K562 (cell line): Measurements from ENCODE around the gene SLC4A11. TPM values are rescaled to one million over a fixed set of nuclear protein-coding genes. Genes with fewer than 3 reads are reported as not detected.

Experiments
- ATAC-seq: fragments of 200-7000 bp; cut with Tn5 transposase; 3 replicates; pipeline ENCODE4 v1.9.1; 2020; ENCODE audit warnings: moderate library complexity
- BruUV-seq: library from RNA; stranded (reverse); fragments of 400-500 nt; replicated peaks from 2 replicates; lab custom pipeline; 2021; lab: Mats Ljungman, UMichigan
- CTCF ChIA-PET: fragments of 300-600 bp; formaldehyde crosslinking; extraction: SDS; loops from one replicate; lab custom pipeline; 2021; ENCODE audit warnings: low intra/inter-chr PET ratio; lab: Yijun Ruan, JAX
- POLR2A ChIA-PET: fragments of 300-600, 350-650 bp; sonication (Branson Sonifier 250); formaldehyde crosslinking; extraction: SDS; loops from one replicate; lab custom pipeline; 2021; ENCODE audit warnings: antibody characterized with exemption, inconsistent platforms; lab: Yijun Ruan, JAX
- DNase-seq, 4 experiments: peaks; one replicate each; pipeline versions ENCODE4 v3.0.0 to v3.0.0-alpha.2; 2011 to 2018; ENCODE audit warnings: low spot score in 3 of 4, mixed read lengths in 3 of 4; ENCODE audit errors: extremely low read depth in 1 of 4
- FAIRE-seq: peaks from 2 replicates; lab custom pipeline; 2011; peaks lifted over from hg19 to GRCh38; lab: Jason Lieb, UNC
- H2AFZ ChIP-seq: 2 replicates; pipeline ENCODE4 v1.6.0; 2011; ENCODE audit warnings: low read depth, low read length, control low read depth, inconsistent platforms
- H3K27ac ChIP-seq: fragments of 200-600 bp; 3 replicates; pipeline ENCODE4 v1.8.0; 2011; ENCODE audit warnings: low read depth, mild to moderate bottlenecking, control low read depth, inconsistent platforms, low read length, moderate library complexity, mixed read lengths; ENCODE audit errors: extremely low read depth
- H3K27me3 ChIP-seq, 2 experiments: fragments of 300-600 bp in 1 of 2; 2 replicates in 1 of 2; 3 replicates in 1 of 2; pipeline versions ENCODE4 v1.6.0 to v1.8.0; 2011; ENCODE audit warnings: inconsistent platforms in 2 of 2, low read length in 2 of 2, mild to moderate bottlenecking in 1 of 2, mixed read lengths in 1 of 2, moderate library complexity in 1 of 2; ENCODE audit not compliant: control insufficient read depth in 2 of 2, insufficient read depth in 2 of 2
- H3K36me3 ChIP-seq: fragments of 300-600 bp; 3 replicates; pipeline ENCODE4 v1.8.0; 2011; ENCODE audit warnings: mild to moderate bottlenecking, low read length, inconsistent platforms; ENCODE audit not compliant: control insufficient read depth, insufficient read depth
- H3K4me1 ChIP-seq, 2 experiments: fragments of 200-600 bp in 1 of 2; replicated peaks in 1 of 2; 2 replicates in 1 of 2; 3 replicates in 1 of 2; pipeline versions ENCODE4 v1.5.1 to v1.8.0; 2011; ENCODE audit warnings: inconsistent platforms in 2 of 2, low read length in 2 of 2, mild to moderate bottlenecking in 1 of 2, mixed read lengths in 1 of 2, moderate library complexity in 1 of 2; ENCODE audit not compliant: control insufficient read depth in 2 of 2, insufficient read depth in 2 of 2
- H3K4me2 ChIP-seq: 2 replicates; pipeline ENCODE4 v1.6.1; 2011; ENCODE audit warnings: low read length, control low read depth, inconsistent platforms, mixed read lengths; ENCODE audit not compliant: insufficient read depth
- H3K4me3 ChIP-seq: fragments of 200-600 bp; sonication (generic), shearing (Covaris generic); 2 replicates; pipeline ENCODE4 v1.5.1; 2016; ENCODE audit warnings: control low read depth, inconsistent platforms
- H3K79me2 ChIP-seq: fragments of 200-600 bp; 3 replicates; pipeline ENCODE4 v1.8.0; 2011; ENCODE audit warnings: low read length, inconsistent platforms; ENCODE audit not compliant: control insufficient read depth, insufficient read depth
- H3K9ac ChIP-seq, 2 experiments: 2 replicates each; pipeline versions ENCODE4 v1.6.0 to v1.6.1; 2011; ENCODE audit warnings: low read depth in 2 of 2, low read length in 2 of 2, control low read depth in 1 of 2, inconsistent platforms in 1 of 2, mild to moderate bottlenecking in 1 of 2, mixed read lengths in 1 of 2; ENCODE audit not compliant: insufficient read depth in 1 of 2
- H3K9me1 ChIP-seq: one replicate; pipeline ENCODE4 v1.6.0; 2011; ENCODE audit warnings: inconsistent platforms, mild to moderate bottlenecking, low read length, moderate library complexity; ENCODE audit not compliant: control insufficient read depth, insufficient read depth
- H3K9me3 ChIP-seq: replicated peaks from 2 replicates; pipeline ENCODE4 v1.5.1; 2011; ENCODE audit warnings: low read depth, low read length, inconsistent platforms; ENCODE audit not compliant: control insufficient read depth, insufficient read depth
- H4K20me1 ChIP-seq: replicated peaks from 2 replicates; pipeline ENCODE4 v1.6.1; 2011; ENCODE audit warnings: low read length, inconsistent platforms, mixed read lengths; ENCODE audit not compliant: control insufficient read depth, insufficient read depth
- SMARCB1 ChIP-seq: IDR thresholded peaks from 2 replicates; pipeline ENCODE4 v1.6.1; 2011; ENCODE audit warnings: improper control_type of control experiment, low read depth; ENCODE audit not compliant: insufficient read length
- TCF7 ChIP-seq: sonication (generic); IDR thresholded peaks from 2 replicates; pipeline ENCODE4 v1.6.1; 2016; ENCODE audit warnings: antibody characterized with exemption, borderline replicate concordance
- ZBTB7A ChIP-seq: IDR thresholded peaks from 2 replicates; pipeline ENCODE4 v1.6.1; 2011; ENCODE audit warnings: low read depth, mild to moderate bottlenecking, low read length, moderate library complexity, borderline replicate concordance; ENCODE audit not compliant: control insufficient read depth
- WGBS: fragments of 100-300 bp; shearing (Covaris generic); methylation state at CpG from one replicate; pipeline ENCODE4 v1.1.6; 2016; ENCODE audit warnings: low coverage, mixed read lengths; ENCODE audit not compliant: insufficient coverage; ENCODE audit errors: missing lambda C conversion rate; 5-methylcytosine and 5-hydroxymethylcytosine counted together
- in situ Hi-C: fragments of 300-500 bp; cut with MboI; formaldehyde crosslinking; loops from 4 replicates; pipeline ENCODE4 v1.15.0; 2018; ENCODE audit warnings: inconsistent platforms, mixed read lengths
- intact Hi-C: fragments of 100-400 bp; cut with micrococcal nuclease; formaldehyde crosslinking; loops from 2 replicates; pipeline ENCODE4 v1.14.2; 2022
- polyA plus RNA-seq, 8 experiments: library from polyadenylated mRNA; depleted of rRNA in 4 of 8; stranded (reverse) in 5 of 8; unstranded in 3 of 8; fragments of >200 nt; fragmentation: Nextera tagmentation in 2 of 8; fragmentation: Illumina TruSeq in 1 of 8; extraction: Ambion mirVana in 2 of 8; extraction: Trizol in 1 of 8; gene quantifications; 2 replicates each; pipeline versions ENCODE4 v1.2.1 to v1.2.3, GENCODE V29; 2011 to 2014; ENCODE audit warnings: inconsistent platforms in 1 of 8, missing spikeins in 1 of 8
- total RNA-seq, 7 experiments: library from RNA; depleted of rRNA in 6 of 7; stranded (reverse); fragments of >200 nt in 6 of 7; fragmentation: Illumina TruSeq in 2 of 7; extraction: Trizol in 2 of 7; gene quantifications; 2 replicates each; pipeline versions ENCODE4 v1.2.1 to v1.2.3, GENCODE V29; 2011 to 2021; ENCODE audit warnings: low replicate concordance in 1 of 7
- TF ChIP-seq, protein P1 (sequence below): fragments of 450-650 bp; formaldehyde crosslinking; IDR thresholded peaks from 2 replicates; pipeline ENCODE4 v1.4.0; 2020; ENCODE audit warnings: mild to moderate bottlenecking, moderate library complexity
- TF ChIP-seq, protein P2 (sequence below), 2 experiments: fragments of 450-650 bp; formaldehyde crosslinking in 1 of 2; IDR thresholded peaks; 2 replicates each; pipeline versions ENCODE4 v1.4.0 to v1.6.1; 2014 to 2020; ENCODE audit warnings: mild to moderate bottlenecking in 2 of 2, borderline replicate concordance in 1 of 2, low read depth in 1 of 2
- TF ChIP-seq, protein P3 (sequence below), 3 experiments: IDR thresholded peaks in 2 of 3; conservative IDR thresholded peaks in 1 of 3; 2 replicates each; pipeline ENCODE4 v1.5.1; 2011 to 2012; ENCODE audit warnings: low read length in 3 of 3, mild to moderate bottlenecking in 3 of 3, control low read depth in 2 of 3, improper control_type of control experiment in 1 of 3, inconsistent platforms in 1 of 3, low read depth in 1 of 3, mixed read lengths in 1 of 3, moderate library complexity in 1 of 3; ENCODE audit not compliant: insufficient read depth in 2 of 3
- TF ChIP-seq, protein P4 (sequence below): IDR thresholded peaks from 2 replicates; pipeline ENCODE4 v1.6.1; 2014; ENCODE audit warnings: antibody characterized with exemption

SLC4A11 gene
- total and polyA plus RNA-seq, 9 of the 15 experiments (the other 6 are each of a cell fraction or from before 2014, with no cell fraction given), result 0.10 to 2.0 (median 0.20) TPM

DNA sequence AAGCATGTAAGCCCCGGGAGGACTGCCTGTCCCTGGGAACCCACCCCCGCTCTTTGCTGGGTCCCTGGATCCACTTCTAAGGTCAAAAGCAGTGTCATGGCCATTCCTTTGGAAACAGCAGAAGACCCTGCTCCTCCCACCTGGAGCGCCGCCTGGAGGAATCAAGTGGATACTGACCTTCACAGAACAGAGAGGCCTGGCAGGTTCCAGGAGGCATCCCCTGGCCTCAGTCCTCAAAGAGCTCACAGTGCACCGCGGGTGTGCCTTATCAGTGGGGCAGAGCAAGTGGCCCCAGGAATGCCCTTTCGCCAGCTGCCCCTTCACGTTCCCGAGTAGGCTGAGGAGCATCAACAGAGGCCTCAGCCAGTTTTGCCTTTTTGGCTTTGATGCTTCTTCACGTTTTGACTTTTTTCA lies 11.1 kb upstream of the SLC4A11 start:
- peak; percentile 47 to 68 (median 60) for DNase-seq
- intact Hi-C loops (loop anchor here (1.0 kb wide), 1 partner anchor 32 kb away; no protein-coding TSS in a partner anchor), in situ Hi-C loops (no loop called here)
- Histone ChIP-seq H3K27ac (no peak overlapping the region), H3K36me3 (peaks cover 4% of the 10 kb centered on the region; the same call in 1 of the 3 replicates), H3K4me3 (no peak overlapping the region), H3K27me3 (peaks cover 0 to 15% of the 10 kb centered on the region in 2 experiments; a peak in 2 of 5 replicates), H3K79me2 (no peaks in the 10 kb centered on the region), H4K20me1 (0 out of 2 replicates have a peak, but pooled peaks cover 3% of the 10 kb centered on the region), H3K4me1 (peaks cover 0 to 10% of the 10 kb centered on the region in 2 experiments; a peak in 3 of 5 replicates), H3K4me2 (no peak overlapping the region), H3K9me3 (no peaks in the 10 kb centered on the region), H2AFZ (no peak overlapping the region), H3K9me1 (no peaks in the 10 kb centered on the region), H3K9ac (no peak overlapping the region)
- ChIA-PET POLR2A (no interaction called here), CTCF (no interaction called here)
- no TSS peak for BruUV-seq
- 3% methylated on average over 5 of the region's 10 CpGs for WGBS
- ATAC-seq, result peak; percentile 91
- peak; percentile 80 for FAIRE-seq
- TF ChIP-seq TCF7 (no peak), SMARCB1 (no peak), ZBTB7A (peak; percentile 59; the same call in 1 of the 2 replicates)
- TF ChIP-seq, protein P1, sequence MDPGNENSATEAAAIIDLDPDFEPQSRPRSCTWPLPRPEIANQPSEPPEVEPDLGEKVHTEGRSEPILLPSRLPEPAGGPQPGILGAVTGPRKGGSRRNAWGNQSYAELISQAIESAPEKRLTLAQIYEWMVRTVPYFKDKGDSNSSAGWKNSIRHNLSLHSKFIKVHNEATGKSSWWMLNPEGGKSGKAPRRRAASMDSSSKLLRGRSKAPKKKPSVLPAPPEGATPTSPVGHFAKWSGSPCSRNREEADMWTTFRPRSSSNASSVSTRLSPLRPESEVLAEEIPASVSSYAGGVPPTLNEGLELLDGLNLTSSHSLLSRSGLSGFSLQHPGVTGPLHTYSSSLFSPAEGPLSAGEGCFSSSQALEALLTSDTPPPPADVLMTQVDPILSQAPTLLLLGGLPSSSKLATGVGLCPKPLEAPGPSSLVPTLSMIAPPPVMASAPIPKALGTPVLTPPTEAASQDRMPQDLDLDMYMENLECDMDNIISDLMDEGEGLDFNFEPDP, result no peak
- TF ChIP-seq, protein P2, sequence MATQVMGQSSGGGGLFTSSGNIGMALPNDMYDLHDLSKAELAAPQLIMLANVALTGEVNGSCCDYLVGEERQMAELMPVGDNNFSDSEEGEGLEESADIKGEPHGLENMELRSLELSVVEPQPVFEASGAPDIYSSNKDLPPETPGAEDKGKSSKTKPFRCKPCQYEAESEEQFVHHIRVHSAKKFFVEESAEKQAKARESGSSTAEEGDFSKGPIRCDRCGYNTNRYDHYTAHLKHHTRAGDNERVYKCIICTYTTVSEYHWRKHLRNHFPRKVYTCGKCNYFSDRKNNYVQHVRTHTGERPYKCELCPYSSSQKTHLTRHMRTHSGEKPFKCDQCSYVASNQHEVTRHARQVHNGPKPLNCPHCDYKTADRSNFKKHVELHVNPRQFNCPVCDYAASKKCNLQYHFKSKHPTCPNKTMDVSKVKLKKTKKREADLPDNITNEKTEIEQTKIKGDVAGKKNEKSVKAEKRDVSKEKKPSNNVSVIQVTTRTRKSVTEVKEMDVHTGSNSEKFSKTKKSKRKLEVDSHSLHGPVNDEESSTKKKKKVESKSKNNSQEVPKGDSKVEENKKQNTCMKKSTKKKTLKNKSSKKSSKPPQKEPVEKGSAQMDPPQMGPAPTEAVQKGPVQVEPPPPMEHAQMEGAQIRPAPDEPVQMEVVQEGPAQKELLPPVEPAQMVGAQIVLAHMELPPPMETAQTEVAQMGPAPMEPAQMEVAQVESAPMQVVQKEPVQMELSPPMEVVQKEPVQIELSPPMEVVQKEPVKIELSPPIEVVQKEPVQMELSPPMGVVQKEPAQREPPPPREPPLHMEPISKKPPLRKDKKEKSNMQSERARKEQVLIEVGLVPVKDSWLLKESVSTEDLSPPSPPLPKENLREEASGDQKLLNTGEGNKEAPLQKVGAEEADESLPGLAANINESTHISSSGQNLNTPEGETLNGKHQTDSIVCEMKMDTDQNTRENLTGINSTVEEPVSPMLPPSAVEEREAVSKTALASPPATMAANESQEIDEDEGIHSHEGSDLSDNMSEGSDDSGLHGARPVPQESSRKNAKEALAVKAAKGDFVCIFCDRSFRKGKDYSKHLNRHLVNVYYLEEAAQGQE (IDR thresholded peaks at IDR 0.05; ENCODE audit: borderline replicate concordance), result peak; percentile 38; the same call in 1 of the 2 replicates
- TF ChIP-seq, protein P2 (CRISPR knock-in tag; IDR thresholded peaks at IDR 0.05; ENCODE audit: low read depth), result no peak
- TF ChIP-seq, protein P3, sequence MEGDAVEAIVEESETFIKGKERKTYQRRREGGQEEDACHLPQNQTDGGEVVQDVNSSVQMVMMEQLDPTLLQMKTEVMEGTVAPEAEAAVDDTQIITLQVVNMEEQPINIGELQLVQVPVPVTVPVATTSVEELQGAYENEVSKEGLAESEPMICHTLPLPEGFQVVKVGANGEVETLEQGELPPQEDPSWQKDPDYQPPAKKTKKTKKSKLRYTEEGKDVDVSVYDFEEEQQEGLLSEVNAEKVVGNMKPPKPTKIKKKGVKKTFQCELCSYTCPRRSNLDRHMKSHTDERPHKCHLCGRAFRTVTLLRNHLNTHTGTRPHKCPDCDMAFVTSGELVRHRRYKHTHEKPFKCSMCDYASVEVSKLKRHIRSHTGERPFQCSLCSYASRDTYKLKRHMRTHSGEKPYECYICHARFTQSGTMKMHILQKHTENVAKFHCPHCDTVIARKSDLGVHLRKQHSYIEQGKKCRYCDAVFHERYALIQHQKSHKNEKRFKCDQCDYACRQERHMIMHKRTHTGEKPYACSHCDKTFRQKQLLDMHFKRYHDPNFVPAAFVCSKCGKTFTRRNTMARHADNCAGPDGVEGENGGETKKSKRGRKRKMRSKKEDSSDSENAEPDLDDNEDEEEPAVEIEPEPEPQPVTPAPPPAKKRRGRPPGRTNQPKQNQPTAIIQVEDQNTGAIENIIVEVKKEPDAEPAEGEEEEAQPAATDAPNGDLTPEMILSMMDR (IDR thresholded peaks at IDR 0.05 in 2 of 3, conservative IDR thresholded peaks at IDR 0.05 in 1 of 3; ENCODE audit: insufficient read depth in 2 of 3, low read depth in 1 of 3, low read length in 3 of 3), result peak; percentile 68 to 75 (median 75)
- TF ChIP-seq, protein P4, sequence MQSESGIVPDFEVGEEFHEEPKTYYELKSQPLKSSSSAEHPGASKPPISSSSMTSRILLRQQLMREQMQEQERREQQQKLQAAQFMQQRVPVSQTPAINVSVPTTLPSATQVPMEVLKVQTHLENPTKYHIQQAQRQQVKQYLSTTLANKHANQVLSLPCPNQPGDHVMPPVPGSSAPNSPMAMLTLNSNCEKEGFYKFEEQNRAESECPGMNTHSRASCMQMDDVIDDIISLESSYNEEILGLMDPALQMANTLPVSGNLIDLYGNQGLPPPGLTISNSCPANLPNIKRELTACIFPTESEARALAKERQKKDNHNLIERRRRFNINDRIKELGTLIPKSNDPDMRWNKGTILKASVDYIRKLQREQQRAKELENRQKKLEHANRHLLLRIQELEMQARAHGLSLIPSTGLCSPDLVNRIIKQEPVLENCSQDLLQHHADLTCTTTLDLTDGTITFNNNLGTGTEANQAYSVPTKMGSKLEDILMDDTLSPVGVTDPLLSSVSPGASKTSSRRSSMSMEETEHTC, result no peak
